ENCODE data around the gene TMEM250. TPM values are rescaled to one million over a fixed set of nuclear protein-coding genes. Genes with fewer than 3 reads are reported as not detected.

TMEM250 gene
- total RNA-seq, 1 donor from 2014 or later: 30.7 TPM

DNA sequence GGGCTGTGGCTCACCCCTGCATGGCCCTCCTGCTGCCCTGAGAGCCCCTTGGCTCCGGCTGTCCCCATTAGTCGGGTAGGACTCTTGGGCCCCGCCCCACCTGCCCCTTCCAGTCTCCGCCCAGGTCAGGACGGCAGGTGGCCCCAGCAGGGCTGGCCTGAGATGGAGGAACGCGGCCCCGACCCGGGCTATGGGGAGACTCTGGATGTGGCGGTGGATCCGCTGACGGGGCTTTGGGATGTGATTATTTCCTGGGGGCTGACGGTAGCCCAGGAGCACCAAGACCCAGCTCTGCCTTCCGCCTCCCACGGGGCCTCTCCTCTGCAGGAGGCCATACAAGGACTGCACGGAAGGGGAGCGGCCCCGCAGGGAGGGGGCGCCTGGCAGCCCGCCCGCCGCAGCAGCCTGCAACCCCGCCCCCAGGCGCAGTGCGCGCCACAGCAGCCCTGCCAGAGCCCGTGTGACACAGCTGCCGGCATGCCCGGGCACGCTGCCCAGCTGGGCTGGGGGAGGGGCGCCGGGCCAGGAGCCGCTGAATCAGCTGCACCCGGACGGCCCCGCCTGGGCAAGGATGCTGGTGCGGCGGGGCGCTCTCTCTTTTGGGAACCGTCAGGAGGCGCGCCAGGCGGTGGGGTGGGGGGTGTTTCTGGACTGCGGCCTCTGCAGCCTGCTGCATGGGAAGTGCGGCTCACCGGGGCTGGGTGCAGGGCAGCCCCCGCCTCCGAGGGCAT lies 9.2 kb downstream of the TMEM250 start:
- H3K4me1 ChIP-seq: peaks cover 52% of the 10 kb centered on the region

DNA sequence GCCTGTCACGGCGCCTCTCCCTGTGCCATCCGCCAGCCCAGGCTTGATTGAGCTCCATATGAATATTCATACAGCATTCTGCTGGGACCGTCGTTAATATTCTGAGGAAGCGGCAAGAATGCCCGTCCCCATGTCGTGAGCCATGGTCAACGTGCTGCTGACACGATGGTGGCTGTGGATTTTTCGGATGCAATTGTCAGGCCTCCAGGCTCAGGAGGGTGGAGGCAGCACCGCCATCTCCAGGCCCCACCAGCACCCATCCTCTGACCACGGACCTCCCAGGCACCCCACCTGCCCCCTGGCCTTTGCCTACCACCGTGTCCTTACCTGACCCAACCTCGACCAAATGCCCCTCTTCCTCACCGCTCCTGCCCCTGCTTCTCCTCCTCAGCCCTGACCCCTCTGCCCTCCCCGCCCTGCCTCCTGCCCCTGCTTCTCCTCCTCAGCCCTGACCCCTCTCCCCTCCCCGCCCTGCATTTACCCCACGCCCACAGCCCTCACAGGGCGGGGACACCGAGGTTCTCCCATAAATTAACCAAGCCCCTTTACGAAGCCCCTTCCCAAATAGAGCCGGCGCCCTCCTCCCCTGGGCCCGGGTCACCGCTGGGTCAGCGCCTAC lies 9.9 kb downstream of the TMEM250 start:
- TF ChIP-seq CTCF (IDR thresholded peaks at IDR 0.05): no peak
- DNase-seq (no peak), ATAC-seq (no peak)
- H3K27ac ChIP-seq: peak overlapping the region; percentile 92
- intact Hi-C loops (cut with DNase I): no loop called here
- H3K9me3 ChIP-seq: no peaks in the 10 kb centered on the region
- H3K4me1 ChIP-seq: peaks cover 52% of the 10 kb centered on the region
- H3K36me3 ChIP-seq: no peaks in the 10 kb centered on the region
- no peaks in the 10 kb centered on the region for H3K27me3 ChIP-seq
- peak overlapping the region; percentile 52 for H3K4me3 ChIP-seq

More for the DNA sequence above, 9.2 kb downstream of the TMEM250 start:
- peak; percentile 20 for TF ChIP-seq CTCF (IDR thresholded peaks at IDR 0.05)
- Histone ChIP-seq H3K27me3 (no peaks in the 10 kb centered on the region), H3K36me3 (peaks cover 1% of the 10 kb centered on the region), H3K4me3 (peak overlapping the region; percentile 52), H3K9me3 (no peaks in the 10 kb centered on the region), H3K27ac (peak overlapping the region; percentile 92)
- intact Hi-C loops (cut with DNase I): no loop called here
- DNase-seq (peak; percentile 96), ATAC-seq (peak; percentile 91)

DNA sequence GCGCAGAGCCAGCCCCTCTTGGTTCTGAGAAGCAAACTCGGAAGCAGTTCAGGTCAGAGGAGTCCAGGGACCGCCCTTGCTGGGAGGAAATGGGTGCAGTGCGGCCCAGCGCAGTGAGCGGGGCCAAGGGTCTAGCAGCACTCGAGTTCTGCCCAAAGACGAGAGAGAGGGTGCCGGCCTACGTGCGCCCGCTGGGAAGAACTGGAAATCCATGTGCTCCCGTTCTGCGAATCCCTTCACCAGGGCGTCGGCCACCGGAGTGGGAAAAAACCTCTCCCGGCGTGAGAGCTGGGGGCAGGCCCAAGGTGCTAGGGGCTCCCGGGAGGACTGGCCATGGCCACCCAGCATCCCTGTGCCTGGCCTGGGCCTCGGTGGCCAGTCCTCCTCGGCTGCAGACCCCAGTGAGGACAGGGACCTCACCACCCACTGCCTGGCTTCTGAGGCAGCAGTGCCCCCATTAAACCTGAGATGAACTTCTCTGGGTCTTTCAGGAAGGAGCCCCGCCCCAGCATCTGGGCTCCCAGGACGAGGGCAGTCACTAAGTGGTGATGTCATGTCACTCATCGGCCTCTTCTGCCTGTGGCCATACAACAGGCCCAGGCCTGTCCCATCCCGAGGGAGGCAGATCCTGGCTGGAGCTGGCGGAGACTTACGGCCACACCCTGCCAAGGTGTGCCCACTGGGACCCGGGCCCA lies 10.6 kb downstream of the TMEM250 start:
- Histone ChIP-seq H3K9me3 (no peaks in the 10 kb centered on the region), H3K4me3 (no peak overlapping the region), H3K27ac (peak overlapping the region; percentile 92), H3K4me1 (peaks cover 52% of the 10 kb centered on the region), H3K27me3 (no peaks in the 10 kb centered on the region), H3K36me3 (no peaks in the 10 kb centered on the region)
- intact Hi-C loops (cut with DNase I): no loop called here
- ATAC-seq (no peak), DNase-seq (no peak)
- TF ChIP-seq CTCF (IDR thresholded peaks at IDR 0.05): no peak

DNA sequence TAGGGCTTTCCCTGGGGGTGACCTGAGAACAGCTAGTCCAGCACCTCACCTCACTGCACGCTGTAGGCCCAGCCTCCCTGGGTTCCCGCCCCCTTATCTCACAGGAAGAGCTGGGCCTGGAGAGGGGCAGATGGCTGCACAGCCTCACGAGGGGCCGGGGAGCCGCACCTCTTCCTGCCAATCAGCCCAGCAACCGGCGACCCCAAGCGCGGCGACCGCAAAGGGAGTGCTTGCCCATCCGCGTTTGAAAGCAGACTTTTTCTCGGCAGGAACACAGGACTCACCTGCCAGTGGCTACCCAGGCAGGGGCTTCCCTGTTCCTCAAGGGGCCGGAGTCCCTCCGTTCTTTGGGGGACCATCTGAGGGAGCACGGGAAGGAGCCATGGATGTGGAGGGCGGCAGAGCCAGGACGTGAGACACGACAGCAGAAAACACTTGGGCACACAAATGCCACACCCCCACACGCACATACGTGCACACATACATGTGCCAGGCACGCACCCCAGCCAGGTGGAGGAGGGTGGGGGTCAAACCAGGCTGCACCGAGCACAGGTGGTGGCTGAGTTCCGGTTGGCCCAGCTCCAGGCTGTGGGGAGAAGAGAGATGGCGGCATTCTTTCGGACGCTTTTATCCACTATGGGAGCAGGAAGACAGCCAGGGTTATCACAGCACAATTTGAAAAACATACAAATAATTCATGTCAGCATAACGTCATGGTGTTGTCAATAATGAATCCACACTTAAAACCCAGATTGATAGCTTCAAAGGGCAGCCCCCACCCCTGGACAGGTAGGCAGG lies 11.3 kb downstream of the TMEM250 start:
- no peak overlapping the region for H3K4me3 ChIP-seq

More for the DNA sequence above, 11.3 kb downstream of the TMEM250 start:
- peak overlapping the region; percentile 92 for H3K27ac ChIP-seq
- H3K36me3 ChIP-seq: no peaks in the 10 kb centered on the region
- intact Hi-C loops (cut with DNase I): no loop called here
- no peak for ATAC-seq
- H3K9me3 ChIP-seq: no peaks in the 10 kb centered on the region
- peaks cover 52% of the 10 kb centered on the region for H3K4me1 ChIP-seq
- DNase-seq: no peak
- TF ChIP-seq CTCF (IDR thresholded peaks at IDR 0.05): no peak
- no peaks in the 10 kb centered on the region for H3K27me3 ChIP-seq
